ENCODE measurements around the gene TRERF1. TPM values are rescaled to one million over a fixed set of nuclear protein-coding genes. Genes with fewer than 3 reads are reported as not detected.

Gene TRERF1
- polyA plus RNA-seq, 1 of the 3 experiments (the other 2 are of a cell fraction) = 3.6 TPM

GRCh38 chr6:42278131-42278853 is 173.4 kb downstream of the TRERF1 start:
- peaks cover 0 to 4% of the 10 kb centered on the region in 2 experiments for H3K36me3 ChIP-seq (replicated peaks in 1 of 2; ENCODE audit: control insufficient read depth in 1 of 2, insufficient read depth in 2 of 2, low read length in 1 of 2)
- no peaks in the 10 kb centered on the region for H3K27me3 ChIP-seq (ENCODE audit: insufficient read depth)
- ChIA-PET CTCF (interaction anchor here (0.9 to 1.5 kb wide), 2 partner anchors 13 to 254 kb away, joined by 3 to 5 read pairs; no protein-coding TSS in a partner anchor), POLR2A (no interaction called here)
- H3K79me2 ChIP-seq (ENCODE audit: insufficient read depth) = no peaks in the 10 kb centered on the region
- H3K4me3 ChIP-seq (ENCODE audit: low read depth in 2 of 2, low read length in 1 of 2) = no peak overlapping the region
- H4K20me1 ChIP-seq (ENCODE audit: insufficient read depth) = no peaks in the 10 kb centered on the region
- WGBS (ENCODE audit: low lambda C conversion rate) = 91% methylated on average over 6 of the region's 7 CpGs
- H3K4me2 ChIP-seq = no peak overlapping the region
- peaks cover 10 to 13% of the 10 kb centered on the region in 2 experiments; a peak in 3 of 4 replicates for H3K4me1 ChIP-seq (ENCODE audit: control insufficient read depth in 1 of 2, insufficient read depth in 2 of 2, low read depth in 1 of 2, low read length in 1 of 2)
- no peak overlapping the region for H3K27ac ChIP-seq (ENCODE audit: low read depth in 2 of 2, low read length in 1 of 2)
- no peaks in the 10 kb centered on the region for H3F3A ChIP-seq (replicated peaks; ENCODE audit: insufficient read depth)
- DNase-seq = no peak
- no peak overlapping the region for H3K9ac ChIP-seq
- H2AFZ ChIP-seq (ENCODE audit: low read depth) = no peak overlapping the region
- no peaks in the 10 kb centered on the region for H3K9me2 ChIP-seq
- TF ChIP-seq USF1 (IDR thresholded peaks at IDR 0.05; ENCODE audit: borderline replicate concordance, low read depth) (no peak), GABPA (IDR thresholded peaks at IDR 0.05; ENCODE audit: low read depth) (no peak), MXI1 (IDR thresholded peaks at IDR 0.05; ENCODE audit: low read depth, low read length) (no peak), POLR2AphosphoS5 (IDR thresholded peaks at IDR 0.05; ENCODE audit: low read depth, low read length) (no peak), ZBTB33 (IDR thresholded peaks at IDR 0.05; ENCODE audit: borderline replicate concordance, low read depth) (no peak), FOSL2 (IDR thresholded peaks at IDR 0.05; ENCODE audit: borderline replicate concordance, low read depth) (no peak), FOXM1 (IDR thresholded peaks at IDR 0.05; ENCODE audit: low read depth) (no peak), TEAD4 (IDR thresholded peaks at IDR 0.05; ENCODE audit: borderline replicate concordance, insufficient read depth) (no peak), RCOR1 (IDR thresholded peaks at IDR 0.05; ENCODE audit: low read length) (no peak), TAF1 (IDR thresholded peaks at IDR 0.05; ENCODE audit: borderline replicate concordance, low read depth, low read length) (no peak), RXRA (IDR thresholded peaks at IDR 0.05; ENCODE audit: borderline replicate concordance, low read depth) (no peak), SMC3 (IDR thresholded peaks at IDR 0.05; ENCODE audit: low read depth, low read length) (no peak), JUND (IDR thresholded peaks at IDR 0.05) (no peak), EZH2phosphoT487 (IDR thresholded peaks at IDR 0.05; ENCODE audit: borderline replicate concordance, low read depth) (no peak), CHD2 (IDR thresholded peaks at IDR 0.05; ENCODE audit: low read length, partially characterized antibody) (no peak), MEF2A (IDR thresholded peaks at IDR 0.05; ENCODE audit: borderline replicate concordance, low read depth) (no peak), SIN3A (IDR thresholded peaks at IDR 0.05; ENCODE audit: borderline replicate concordance, low read depth, low read length) (no peak)
- 0 out of 2 replicates have a peak, but pooled peaks cover 4% of the 10 kb centered on the region for H3K9me3 ChIP-seq

All from SK-N-SH (cell line).